RCC 7860 (cell line): Measurements from ENCODE around the gene HOXD13.

Experiments
- DNase-seq: peaks from one replicate; pipeline ENCODE4 v3.0.0-alpha.2; 2015; ENCODE audit warnings: low spot score
- FAIRE-seq: peaks from 2 replicates; lab custom pipeline; 2012; peaks lifted over from hg19 to GRCh38; lab: Jason Lieb, UNC

HOXD13 gene

GRCh38 chr2:176117823-176118371, 25.4 kb downstream of the HOXD13 start:
- FAIRE-seq (no peak), DNase-seq (no peak)

DNA sequence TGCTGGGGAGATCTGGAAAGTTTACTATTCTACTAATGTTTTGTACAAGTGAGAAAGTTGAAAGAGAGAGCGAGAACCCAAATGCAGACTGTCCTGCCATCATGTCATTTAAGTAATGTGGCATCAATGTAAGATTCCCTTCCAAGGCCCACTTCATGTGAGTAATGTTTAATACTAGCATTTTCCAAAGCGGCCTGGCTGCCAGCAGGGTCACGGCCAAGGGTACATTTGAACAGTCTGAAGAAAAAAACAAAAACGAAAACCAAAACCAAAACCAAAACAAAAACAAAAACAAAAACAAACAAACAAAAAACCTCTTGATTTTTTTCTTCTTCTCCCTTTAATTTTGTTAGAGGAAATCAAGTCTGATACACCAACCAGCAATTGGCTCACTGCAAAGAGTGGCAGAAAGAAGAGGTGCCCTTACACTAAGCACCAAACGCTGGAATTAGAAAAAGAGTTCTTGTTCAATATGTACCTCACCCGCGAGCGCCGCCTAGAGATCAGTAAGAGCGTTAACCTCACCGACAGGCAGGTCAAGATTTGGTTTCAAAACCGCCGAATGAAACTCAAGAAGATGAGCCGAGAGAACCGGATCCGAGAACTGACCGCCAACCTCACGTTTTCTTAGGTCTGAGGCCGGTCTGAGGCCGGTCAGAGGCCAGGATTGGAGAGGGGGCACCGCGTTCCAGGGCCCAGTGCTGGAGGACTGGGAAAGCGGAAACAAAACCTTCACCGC, 26.2 kb downstream of the HOXD13 start:
- no peak for FAIRE-seq
- no peak for DNase-seq

DNA sequence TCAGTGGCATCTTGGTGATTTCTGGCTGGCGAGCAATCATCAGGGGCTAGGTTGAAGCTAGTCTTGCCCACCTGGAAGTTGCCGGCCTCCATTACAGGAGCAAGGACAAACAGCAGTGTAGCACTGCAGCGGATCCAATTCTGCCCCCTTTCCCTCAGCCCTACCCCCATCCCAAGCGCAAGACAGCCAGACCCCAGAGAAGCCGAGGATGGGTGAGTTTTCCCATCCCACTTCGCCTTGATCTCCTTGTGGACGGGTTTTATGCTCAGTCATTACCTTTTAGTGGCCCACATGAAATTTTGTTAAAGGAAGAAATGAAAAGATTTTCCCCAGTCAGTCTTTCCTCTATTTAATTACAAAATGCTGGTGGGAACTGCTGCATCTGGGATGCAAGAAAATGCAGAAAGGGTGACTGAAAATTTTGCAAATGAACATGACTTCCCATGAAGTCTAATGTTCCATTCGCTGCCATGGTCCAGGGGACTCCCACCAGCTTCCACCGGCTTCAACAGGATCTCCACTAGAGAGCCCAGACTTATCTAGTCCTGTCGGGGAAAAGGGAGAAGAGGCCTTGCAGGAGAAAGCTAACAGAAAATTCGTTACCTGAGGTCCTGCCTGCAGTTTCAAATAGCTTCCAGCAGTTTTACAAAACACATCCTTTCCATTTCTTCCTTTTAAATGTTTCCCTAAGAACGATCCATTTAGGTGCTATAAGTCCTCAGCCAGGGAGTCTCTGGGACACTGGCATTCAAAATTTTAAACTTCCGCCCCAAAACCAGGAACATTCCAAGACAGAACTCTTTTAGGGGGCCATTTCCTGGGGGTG, 28.1 kb downstream of the HOXD13 start:
- no peak for FAIRE-seq
- no peak for DNase-seq

DNA sequence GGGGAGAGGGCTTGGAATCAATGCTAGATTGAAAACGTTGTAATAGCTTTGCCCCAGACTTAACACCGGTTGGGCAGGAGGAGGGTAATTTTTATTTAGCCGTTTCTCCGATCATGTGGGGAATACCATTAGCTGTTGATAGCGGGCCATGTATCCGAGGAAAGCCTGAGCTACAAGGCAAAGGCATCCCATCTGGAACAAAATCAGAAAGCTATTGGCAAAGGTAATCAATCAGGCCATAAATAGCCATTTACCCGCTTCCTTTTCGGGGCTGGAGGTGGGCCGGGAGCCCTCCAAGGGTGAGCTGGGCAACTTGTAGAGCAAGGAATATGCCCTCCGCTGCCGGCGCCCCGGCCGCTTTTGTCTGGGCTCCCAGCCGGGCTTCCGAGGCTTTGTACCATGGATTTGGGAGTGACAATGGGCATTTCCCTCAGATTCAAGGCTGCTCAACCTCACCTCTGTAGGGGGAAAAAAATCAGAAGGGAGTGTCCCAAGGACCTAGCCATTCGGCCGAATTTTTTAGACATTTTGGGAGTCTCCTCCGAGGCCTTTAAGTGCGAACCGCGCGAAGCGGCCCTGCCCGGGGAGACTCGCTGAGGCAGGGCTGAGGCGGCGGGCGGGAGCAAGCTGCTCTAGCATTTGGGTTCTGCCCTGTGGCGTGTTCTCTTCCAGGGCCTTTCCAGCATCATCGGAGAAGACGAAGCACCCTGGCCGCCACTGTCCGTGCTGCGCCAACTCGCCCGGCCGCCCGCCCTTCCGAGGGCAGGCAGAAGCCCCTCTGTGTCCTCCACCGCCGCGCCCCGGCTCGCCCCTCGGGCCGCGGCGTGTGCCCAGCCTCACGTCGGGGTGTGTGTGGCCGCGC, 28.9 kb downstream of the HOXD13 start:
- DNase-seq = no peak
- FAIRE-seq = no peak

GRCh38 chr2:176122052-176122682, 29.6 kb downstream of the HOXD13 start:
- no peak for FAIRE-seq
- DNase-seq = no peak

DNA sequence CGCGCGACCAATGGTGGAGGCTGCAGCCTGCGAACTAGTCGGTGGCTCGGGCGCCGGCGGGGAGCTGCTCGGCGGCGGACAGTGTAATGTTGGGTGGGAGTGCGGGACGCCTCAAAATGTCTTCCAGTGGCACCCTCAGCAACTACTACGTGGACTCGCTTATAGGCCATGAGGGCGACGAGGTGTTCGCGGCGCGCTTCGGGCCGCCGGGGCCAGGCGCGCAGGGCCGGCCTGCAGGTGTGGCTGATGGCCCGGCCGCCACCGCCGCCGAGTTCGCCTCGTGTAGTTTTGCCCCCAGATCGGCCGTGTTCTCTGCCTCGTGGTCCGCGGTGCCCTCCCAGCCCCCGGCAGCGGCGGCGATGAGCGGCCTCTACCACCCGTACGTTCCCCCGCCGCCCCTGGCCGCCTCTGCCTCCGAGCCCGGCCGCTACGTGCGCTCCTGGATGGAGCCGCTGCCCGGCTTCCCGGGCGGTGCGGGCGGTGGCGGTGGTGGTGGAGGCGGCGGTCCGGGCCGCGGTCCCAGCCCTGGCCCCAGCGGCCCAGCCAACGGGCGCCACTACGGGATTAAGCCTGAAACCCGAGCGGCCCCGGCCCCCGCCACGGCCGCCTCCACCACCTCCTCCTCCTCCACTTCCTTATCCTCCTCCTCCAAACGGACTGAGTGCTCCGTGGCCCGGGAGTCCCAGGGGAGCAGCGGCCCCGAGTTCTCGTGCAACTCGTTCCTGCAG, 30.3 kb downstream of the HOXD13 start, which contains the start of gene HOXD9:
Gene HOXD9, plus strand, starts transcription at position 37 of the 728 bp plus-strand sequence. Its CDS starts 50 bp downstream, at position 87.
- FAIRE-seq (no peak), DNase-seq (no peak)

DNA sequence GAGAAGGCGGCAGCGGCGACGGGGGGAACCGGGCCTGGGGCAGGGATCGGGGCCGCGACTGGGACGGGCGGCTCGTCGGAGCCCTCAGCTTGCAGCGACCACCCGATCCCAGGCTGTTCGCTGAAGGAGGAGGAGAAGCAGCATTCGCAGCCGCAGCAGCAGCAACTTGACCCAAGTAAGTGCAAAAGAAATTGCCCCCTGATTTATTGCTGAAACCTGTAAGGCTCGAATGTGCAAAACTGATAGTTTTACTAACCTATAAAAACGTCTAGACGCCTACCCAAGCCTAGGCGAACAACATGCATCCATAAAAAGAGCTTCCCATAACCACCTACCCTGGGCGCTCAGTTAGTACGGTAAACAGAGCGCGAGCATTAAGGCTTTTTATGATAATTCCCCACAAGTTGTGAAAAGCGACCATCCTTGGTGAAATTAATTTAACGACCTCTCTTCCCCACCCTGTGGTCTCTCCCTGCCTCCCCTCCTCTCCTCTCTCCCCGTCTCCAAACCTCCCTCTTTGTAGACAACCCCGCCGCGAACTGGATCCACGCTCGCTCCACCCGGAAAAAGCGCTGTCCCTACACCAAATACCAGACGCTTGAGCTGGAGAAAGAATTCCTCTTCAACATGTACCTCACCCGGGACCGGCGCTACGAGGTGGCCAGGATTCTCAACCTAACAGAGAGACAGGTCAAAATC, 31.0 kb downstream of the HOXD13 start:
- DNase-seq (no peak), FAIRE-seq (no peak)

DNA sequence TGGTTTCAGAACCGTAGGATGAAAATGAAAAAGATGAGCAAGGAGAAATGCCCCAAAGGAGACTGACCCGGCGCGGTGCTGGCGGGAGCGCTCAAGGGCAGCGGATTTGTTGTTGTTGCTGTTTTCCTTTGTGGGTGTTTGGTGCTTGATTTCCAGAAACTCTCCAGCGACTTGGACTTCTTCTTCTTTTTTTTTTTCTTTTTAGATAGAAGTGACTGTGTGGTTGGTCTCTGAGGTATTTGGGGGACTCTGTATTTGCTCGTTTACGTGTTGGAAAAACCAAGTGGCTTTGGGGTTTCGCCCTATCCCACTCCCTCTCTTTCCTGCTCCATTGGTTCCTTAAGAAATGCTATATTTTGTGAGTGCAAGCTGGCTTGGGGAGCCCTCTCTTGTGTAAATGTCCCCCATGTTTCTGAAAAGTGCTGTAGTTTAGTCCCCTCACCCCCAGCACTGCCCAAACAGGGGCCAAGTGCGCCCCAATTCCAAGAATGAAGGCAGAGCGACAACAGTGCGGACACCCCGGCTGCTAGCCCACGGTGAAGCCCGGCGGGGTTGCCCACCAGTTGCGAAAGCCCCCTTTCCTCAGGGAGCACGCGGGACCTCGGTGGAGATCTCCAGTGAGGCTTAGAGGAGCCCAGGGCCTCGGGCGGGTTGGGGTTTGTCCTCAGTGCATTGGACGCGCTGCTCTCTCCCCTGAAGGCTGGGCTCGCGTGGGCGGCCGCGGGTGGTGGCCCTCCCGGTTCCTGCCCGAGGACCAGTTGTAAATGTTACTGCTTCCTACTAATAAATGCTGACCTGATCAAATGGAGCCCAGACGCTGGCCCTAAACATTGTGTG, 31.8 kb downstream of the HOXD13 start:
- no peak for FAIRE-seq
- no peak for DNase-seq

DNA sequence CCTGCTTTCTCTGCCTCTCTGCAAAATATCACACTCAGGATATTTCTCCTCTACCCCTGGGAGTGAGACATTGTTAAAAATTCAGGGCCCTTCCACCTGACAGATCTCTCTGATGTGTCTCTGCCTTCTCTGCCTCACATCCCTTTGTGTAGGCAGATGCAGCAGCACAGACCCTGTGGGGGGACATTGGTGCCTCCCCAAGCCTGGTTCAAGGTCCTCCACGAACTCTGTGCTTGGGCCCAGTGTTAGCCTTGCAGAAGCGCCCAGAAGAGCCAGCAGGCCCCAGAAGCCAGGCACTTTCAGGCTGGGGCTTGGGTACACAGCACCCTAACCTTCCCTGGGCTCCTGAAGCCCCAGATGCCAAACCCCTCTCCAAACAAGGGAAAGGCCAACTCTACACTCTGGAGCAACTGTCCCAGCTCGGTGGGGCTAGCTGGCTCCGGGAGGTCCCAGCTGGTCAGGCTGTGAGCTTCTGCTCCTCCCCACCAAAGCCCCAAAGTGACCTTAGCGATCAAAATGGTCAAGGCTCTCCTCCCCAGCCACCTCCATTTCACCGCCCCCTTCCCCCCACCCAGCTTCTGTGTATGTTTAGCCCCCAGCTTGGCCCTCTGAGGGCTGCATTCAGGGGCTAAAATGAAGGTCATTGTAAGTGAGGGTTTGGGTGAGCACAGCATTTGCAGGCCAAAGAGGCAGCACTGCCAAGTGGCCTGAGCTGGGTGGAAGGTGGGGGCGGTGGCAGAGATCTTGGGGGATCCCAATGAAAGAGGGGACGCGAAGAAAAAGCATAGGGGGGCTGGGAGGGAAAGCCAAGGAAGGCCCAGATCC, 32.6 kb downstream of the HOXD13 start:
- DNase-seq (no peak), FAIRE-seq (no peak)

- DNase-seq (no peak), FAIRE-seq (no peak)
Observed at GRCh38 chr2:176125772-176126054, 33.2 kb downstream of the HOXD13 start.

DNA sequence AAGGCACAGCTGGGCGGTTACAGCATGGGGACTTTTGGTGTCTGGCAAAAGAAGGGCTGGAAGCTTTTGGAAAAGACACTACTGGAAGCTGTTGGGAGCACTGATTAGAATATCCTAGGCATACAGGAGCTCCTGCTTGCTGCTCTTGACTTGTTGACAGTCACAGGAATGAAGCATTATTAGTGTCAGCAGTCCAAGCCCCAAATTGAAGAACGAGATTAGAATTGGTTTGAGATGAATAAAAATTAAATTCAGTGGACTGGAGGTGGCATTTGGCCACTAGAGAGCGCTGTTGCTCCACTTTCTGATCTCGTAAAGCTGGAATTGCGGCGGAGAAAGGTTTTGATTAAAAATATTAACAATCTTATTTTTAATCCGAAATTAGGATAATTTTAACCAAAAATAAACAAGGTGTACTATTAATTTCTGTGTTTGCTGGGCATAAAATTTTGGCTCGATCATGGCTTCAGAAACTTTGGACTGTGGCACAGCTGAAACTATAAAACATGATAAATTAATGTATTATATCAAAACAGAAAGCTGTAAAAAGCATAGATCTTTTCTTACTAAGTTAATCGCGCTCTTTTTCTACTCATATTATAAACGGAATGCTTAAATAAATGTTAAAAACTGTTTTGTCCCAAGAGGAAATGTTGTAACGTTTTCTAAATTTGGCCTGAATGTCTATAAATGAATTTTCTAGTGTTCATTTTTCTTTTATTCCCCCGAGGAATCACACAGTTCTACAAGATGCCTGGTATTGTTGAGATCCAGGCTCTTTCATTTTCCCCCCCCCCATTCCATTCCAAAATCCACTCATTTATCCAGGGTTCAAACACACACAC, 34.6 kb downstream of the HOXD13 start:
- DNase-seq (no peak), FAIRE-seq (peak; percentile 83)

GRCh38 chr2:176127774-176128072, 35.2 kb downstream of the HOXD13 start:
- no peak for DNase-seq
- no peak for FAIRE-seq

- FAIRE-seq = no peak
- DNase-seq = no peak
Observed at GRCh38 chr2:176128172-176128981, 35.9 kb downstream of the HOXD13 start.

GRCh38 chr2:176128982-176129796, 36.7 kb downstream of the HOXD13 start, which contains the start of gene HOXD8:
TSS of gene HOXD8 (plus strand) at chr2:176129705. CDS start at chr2:176130367, 662 bp downstream.
- FAIRE-seq = no peak
- DNase-seq = peak; percentile 61

DNA sequence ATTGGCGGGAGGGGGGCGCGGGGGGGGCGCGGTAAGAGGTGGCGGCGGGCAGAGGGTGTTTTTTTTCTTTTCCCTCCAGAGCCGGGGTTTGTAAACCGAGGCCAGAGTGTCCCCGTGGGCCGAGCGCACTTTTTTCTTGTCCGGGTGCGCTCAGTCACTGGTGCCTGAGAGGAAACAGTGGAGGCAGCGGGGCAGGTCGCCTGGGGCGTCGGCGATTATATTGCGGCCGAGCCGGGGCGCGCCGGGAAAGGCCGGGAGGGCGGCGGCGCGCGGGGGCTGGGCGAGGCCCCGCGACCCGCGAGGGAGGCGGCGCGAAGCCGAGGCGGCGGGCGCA, 37.3 kb downstream of the HOXD13 start:
- DNase-seq (no peak), FAIRE-seq (no peak)
